GM19395 (cell line): ENCODE measurements around the gene RGR.

ENCODE experiments used
- ATAC-seq: cut with Tn5 transposase; IDR thresholded peaks from one replicate; pipeline ENCODE4 v1.9.1; 2021; ENCODE audit warnings: mild to moderate bottlenecking, moderate library complexity; ENCODE audit not compliant: unreplicated experiment

The RGR gene

DNA sequence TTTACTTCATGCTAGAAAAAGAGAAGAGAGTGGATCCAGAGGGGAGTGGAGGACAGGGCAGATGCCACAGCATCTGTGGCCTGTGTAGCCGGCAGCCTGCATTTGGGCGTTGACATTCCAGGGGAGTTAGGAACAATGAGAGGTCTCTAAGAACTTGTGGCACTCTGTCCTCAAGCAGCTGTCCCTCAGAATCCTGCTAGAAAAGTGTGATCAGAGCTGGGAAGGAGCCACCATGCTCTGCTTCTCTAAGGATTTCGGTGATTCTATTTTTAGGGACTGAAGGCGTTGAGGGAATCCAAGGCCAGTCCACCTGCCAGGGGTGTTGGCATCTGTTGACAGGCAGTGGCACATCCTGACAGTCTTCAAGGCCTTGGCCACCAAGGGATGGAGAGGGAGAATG lies 27.1 kb upstream of the RGR start:
- ATAC-seq: no peak

DNA sequence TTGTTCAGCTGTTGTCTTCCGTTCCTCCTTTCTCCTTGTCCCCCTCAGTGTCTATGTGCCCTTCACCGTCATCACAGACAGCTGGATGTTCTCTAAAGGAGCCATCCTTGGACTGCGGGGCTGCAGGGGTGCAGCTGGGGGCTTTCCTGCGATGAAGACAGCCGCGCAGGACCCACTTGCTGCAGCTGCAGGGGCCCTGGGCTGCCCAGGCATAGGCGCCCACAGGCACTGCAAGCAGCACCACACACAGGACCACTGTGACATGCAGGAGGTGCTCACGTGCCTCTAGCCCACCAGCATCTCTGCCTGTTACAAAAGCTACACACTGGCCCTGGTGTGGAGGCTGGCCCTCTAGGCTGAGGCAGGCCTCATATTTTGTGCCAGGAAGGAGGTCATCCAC lies 22.9 kb upstream of the RGR start:
- no peak for ATAC-seq

- ATAC-seq: no peak
Measured at GRCh38 chr10:84224411-84225028, 20.3 kb upstream of the RGR start.

GRCh38 chr10:84225427-84226173 lies 19.3 kb upstream of the RGR start, which contains the start of gene LRIT2:
Gene LRIT2 (minus strand): TSS chr10:84225544. CDS start chr10:84225520, 24 bp downstream.
- ATAC-seq: no peak

GRCh38 chr10:84226616-84227015 lies 18.2 kb upstream of the RGR start:
- ATAC-seq: no peak

- ATAC-seq: no peak
Measured at GRCh38 chr10:84227810-84228209, 17.0 kb upstream of the RGR start.

GRCh38 chr10:84230359-84230758 lies 14.5 kb upstream of the RGR start:
- ATAC-seq: no peak

- ATAC-seq: no peak
Measured at GRCh38 chr10:84232376-84232775, 12.5 kb upstream of the RGR start.

- ATAC-seq: no peak
Measured at GRCh38 chr10:84233940-84234339, 10.9 kb upstream of the RGR start.

GRCh38 chr10:84234479-84234878 lies 10.4 kb upstream of the RGR start:
- no peak for ATAC-seq

DNA sequence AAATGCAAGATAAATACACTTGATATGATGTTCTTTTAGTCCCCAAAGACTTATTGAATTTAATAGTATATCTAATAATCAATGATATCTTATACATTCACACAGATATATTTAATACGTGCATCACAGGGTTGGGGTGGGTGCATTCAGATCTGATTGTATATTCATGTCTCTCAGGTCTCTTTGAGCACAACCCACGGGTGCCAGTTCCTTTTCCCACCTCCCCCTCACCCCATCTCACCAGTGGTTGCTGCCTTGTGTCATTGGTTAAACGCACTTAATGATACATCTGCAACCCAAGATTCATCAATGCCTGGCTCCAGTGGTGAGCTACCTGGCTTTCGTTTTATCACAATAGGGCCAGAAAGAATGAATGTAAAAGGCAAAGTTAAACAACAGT lies 9.8 kb upstream of the RGR start:
- no peak for ATAC-seq

DNA sequence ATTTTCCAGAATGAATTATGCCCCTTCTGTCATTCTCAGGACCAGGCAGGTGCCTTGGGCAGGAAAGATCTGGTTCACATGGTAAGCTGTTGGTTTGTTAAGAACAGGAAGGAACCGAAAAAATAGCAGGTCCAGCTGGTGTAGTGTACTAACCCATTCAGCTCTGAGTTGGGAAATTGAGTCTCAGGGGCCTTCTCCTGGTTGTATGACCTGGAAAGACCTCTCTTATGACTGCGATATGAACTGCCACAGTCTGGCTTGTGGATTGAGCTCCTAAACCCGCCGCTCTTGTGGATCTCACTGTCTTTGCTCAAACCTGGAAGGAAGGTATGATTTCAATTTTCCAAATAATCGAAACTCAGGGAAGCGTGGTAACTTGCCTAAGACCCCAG lies 8.1 kb upstream of the RGR start:
- ATAC-seq: no peak

DNA sequence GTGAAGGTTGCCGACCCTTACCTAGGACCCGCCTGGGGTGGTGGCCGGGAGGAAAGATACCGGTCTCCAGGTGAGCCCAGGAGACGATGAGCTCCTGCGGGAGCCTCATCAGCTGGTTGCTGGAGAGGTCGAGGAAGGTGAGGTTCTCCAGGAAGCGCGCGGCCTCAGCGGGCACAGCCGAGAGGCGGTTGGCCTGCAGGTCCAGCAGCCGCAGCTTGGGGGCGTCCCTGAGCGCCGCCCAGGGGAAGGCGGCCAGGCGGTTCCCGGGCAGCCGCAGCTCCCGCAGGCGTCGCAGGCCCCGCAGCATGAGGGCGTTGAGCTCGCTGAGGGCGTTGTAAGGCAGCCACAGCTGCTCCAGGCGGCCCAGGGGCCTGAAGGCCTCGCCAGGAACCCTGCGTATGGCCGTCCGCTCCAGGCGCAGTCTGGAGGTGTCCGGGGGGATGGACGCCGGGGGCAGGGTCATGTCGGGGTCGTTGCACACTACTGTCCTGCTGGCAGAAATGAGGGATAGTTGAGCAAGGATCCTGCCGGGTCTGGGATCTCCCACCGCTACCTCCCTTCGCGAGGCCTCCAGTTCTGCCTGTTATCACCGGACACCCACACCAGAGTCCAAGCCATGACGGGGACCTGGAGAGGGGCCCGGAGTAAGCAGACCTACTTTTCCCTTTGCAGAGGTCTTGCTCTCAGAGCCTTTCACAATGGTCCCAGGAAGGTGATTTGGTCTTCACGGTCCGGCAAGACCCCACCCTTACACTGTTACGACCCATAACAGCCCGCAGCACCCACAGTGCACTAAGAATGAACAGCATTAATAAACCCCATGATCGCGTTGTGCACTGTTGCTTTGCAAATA lies 7.4 kb upstream of the RGR start:
- no peak for ATAC-seq

GRCh38 chr10:84238909-84239308 lies 5.9 kb upstream of the RGR start:
- no peak for ATAC-seq

DNA sequence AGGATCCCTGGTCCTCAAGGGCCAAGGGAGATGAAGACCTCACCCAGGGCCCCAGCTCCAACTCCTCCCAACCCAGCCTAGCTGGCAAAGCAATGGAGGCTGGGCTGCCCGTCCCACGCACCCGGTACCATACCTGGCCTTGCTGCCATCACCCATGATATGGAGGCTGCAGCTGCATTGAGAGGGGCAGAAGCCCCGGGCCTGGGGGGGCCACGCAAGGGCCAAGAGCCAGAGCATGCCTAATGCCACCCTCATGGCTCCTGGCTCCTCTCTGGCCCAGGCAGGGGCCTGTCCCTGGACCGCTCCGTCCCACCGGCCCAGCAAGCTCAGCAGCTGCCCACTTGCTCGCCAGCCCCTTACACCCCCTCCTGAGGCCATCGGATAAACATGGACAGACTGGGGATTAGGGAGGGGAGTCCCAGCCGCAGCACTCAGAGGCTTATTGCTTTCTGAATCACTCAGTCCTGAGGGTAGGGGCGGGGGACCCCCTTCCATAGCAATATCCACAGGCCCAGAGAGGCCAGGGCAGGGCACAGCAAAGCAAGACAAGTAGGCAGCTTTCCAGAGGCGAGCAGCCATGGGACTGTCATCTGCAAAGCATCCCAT lies 3.6 kb upstream of the RGR start, which contains the start of gene LRIT1:
Gene LRIT1, minus strand, starts transcription at position 362 of the 606 bp plus-strand sequence. Its CDS starts 107 bp downstream, at position 255.
- no peak for ATAC-seq

GRCh38 chr10:84243759-84244158 lies 1.1 kb upstream of the RGR start:
- ATAC-seq: no peak

DNA sequence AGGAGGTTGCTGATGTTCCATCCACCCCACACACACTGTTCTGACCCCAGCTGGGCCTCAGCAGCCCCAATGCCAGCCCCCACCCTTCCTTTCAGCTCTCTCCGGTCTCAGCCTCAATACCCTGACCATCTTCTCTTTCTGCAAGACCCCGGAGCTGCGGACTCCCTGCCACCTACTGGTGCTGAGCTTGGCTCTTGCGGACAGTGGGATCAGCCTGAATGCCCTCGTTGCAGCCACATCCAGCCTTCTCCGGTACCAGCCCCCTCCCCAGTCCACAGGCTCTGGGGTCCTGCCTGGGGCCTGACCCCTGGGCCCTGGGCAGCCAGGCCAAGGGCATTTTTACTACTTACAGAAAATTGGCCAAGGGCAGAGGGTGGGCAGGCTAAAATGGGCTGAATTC lies 2.6 kb downstream of the RGR start:
- no peak for ATAC-seq

- ATAC-seq: no peak
Measured at GRCh38 chr10:84248794-84249193, 3.9 kb downstream of the RGR start.

DNA sequence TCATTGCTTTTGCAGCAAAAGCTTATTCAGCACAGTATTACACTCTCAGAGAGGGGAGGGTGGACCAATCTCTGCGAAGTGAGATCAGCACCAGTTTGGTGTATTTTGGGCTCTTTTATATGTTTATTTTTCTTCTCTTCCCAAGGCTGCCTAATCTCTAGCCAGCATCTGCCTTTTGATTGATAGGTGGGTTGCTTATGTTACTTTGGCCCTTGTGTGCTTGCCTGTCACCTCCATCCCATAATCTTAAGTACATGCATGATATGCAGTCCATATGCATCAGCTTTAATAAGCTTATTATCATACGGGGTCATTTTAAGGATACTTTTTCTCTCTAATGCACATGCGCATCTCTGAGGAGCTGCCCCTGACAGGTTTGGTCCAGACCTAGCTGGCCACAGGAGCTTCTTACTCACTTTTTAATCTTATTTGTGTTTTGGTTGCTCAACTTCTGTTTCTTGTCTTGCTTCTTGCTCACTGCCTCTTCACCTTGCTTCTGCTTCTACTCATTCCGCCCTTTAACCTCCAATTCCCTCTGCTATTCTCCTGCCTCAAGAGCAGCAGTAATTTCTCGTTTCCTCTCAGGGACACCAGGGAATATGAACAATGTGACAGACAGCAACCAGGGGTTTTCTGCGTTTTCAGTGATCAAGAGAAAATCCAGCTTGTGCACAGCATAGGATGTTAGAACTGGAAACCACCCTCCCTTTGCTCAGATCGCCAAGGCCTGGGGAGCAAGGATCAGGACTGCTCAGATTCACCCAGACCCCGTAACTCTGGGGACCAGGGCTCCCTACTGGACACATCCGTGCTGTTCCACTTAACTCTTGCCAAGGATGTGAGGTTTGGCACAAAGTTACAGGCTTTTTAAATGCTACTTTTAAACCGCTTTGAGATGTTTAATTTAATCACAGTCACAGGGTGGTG lies 10.0 kb downstream of the RGR start:
- no peak for ATAC-seq
